ENCODE data around the gene FBXW8.

FBXW8 gene

DNA sequence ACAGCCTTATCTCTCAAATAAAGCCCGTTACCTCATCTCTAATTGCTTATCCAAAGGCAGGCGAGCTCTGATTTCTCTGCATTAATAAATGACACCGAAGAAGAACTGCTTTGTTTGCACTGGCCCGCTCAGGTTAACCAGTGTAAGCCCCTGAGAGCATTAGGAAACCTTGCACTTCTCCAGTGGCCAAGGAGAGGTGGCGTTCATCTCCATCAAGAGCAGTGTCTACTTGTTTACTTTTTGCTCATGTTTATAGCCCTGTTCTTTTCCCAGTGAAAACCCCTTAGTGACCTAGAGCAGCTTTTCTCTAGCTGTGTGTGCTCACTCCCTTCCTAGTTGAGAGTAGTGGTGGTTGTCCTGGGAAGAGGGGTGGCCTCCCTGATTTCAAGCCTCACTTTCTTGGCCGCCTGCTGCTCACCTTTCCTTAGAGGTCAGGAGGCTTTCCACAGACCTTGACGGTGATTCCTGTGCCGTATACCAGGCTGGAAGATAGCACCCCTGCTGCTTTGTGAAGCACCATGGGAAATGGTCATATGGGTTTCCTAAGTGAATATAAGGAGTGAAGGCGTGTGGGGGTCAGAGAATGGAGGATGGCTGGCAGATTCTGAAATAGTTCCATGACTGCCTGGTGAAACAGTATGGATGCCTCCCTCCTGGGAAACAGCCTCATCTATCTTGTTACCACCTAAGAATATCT lies 16.6 kb downstream of the FBXW8 start (continued):
- TF ChIP-seq ZIC2 (tag by site-specific recombination; IDR thresholded peaks at IDR 0.05) = 0 out of 2 replicates have a peak, but pooled peaks have one; percentile 28
- no peak for TF ChIP-seq ZSCAN23 (tag by site-specific recombination; IDR thresholded peaks at IDR 0.05)
- TF ChIP-seq ZNF521 (tag by site-specific recombination; IDR thresholded peaks at IDR 0.05) = no peak
- no peak for TF ChIP-seq ZNF366 (tag by site-specific recombination; conservative IDR thresholded peaks at IDR 0.05)
- no peak for TF ChIP-seq ZNF140 (tag by site-specific recombination; IDR thresholded peaks at IDR 0.05)
- no peak for TF ChIP-seq ZNF266 (tag by site-specific recombination; IDR thresholded peaks at IDR 0.05; ENCODE audit: low read depth)
- no peak for TF ChIP-seq ZEB2 (tag by site-specific recombination; IDR thresholded peaks at IDR 0.05)
- TF ChIP-seq SP2 (tag by site-specific recombination; IDR thresholded peaks at IDR 0.05) = no peak
- no peak for TF ChIP-seq HOXD13 (CRISPR knock-in tag; IDR thresholded peaks at IDR 0.05; ENCODE audit: borderline replicate concordance)
- TF ChIP-seq ZNF114 (tag by site-specific recombination; IDR thresholded peaks at IDR 0.05) = no peak
- TF ChIP-seq ZNF514 (tag by site-specific recombination; IDR thresholded peaks at IDR 0.05) = no peak
- TF ChIP-seq, protein P1, sequence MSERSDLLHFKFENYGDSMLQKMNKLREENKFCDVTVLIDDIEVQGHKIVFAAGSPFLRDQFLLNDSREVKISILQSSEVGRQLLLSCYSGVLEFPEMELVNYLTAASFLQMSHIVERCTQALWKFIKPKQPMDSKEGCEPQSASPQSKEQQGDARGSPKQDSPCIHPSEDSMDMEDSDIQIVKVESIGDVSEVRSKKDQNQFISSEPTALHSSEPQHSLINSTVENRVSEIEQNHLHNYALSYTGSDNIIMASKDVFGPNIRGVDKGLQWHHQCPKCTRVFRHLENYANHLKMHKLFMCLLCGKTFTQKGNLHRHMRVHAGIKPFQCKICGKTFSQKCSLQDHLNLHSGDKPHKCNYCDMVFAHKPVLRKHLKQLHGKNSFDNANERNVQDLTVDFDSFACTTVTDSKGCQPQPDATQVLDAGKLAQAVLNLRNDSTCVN (tag by site-specific recombination; optimal IDR thresholded peaks at IDR 0.05) = no peak
- peak; percentile 56 for TF ChIP-seq ZXDB (tag by site-specific recombination; IDR thresholded peaks at IDR 0.05)
- no peak for TF ChIP-seq ZNF624 (tag by site-specific recombination; IDR thresholded peaks at IDR 0.05)
- no peak for TF ChIP-seq ZNF202 (tag by site-specific recombination; IDR thresholded peaks at IDR 0.05; ENCODE audit: borderline replicate concordance)
- no peak for TF ChIP-seq ZNF354C (tag by site-specific recombination; IDR thresholded peaks at IDR 0.05; ENCODE audit: borderline replicate concordance, low read depth)
- TF ChIP-seq ZNF248 (tag by site-specific recombination; IDR thresholded peaks at IDR 0.05) = no peak
- 0 out of 2 replicates have a peak, but pooled peaks have one; percentile 42 for TF ChIP-seq ZNF843 (tag by site-specific recombination; IDR thresholded peaks at IDR 0.05)
- TF ChIP-seq ZNF558 (tag by site-specific recombination; IDR thresholded peaks at IDR 0.05) = no peak
- no peak for TF ChIP-seq KLF16 (tag by site-specific recombination; IDR thresholded peaks at IDR 0.05)
- TF ChIP-seq ZNF174 (tag by site-specific recombination; IDR thresholded peaks at IDR 0.05) = no peak
- TF ChIP-seq ZNF112 (tag by site-specific recombination; IDR thresholded peaks at IDR 0.05) = no peak
- no peak for TF ChIP-seq ZNF623 (tag by site-specific recombination; IDR thresholded peaks at IDR 0.05)
- TF ChIP-seq IKZF3 (tag by site-specific recombination; IDR thresholded peaks at IDR 0.05) = peak; percentile 8; the same call in 1 of the 2 replicates
- TF ChIP-seq ZNF677 (tag by site-specific recombination; IDR thresholded peaks at IDR 0.05) = peak; percentile 56; the same call in 1 of the 2 replicates
- TF ChIP-seq ZNF777 (tag by site-specific recombination; IDR thresholded peaks at IDR 0.05; ENCODE audit: borderline replicate concordance) = no peak
- TF ChIP-seq ZNF785 (tag by site-specific recombination; IDR thresholded peaks at IDR 0.05) = no peak
- TF ChIP-seq FEZF1 (tag by site-specific recombination; IDR thresholded peaks at IDR 0.05) = peak; percentile 93
- TF ChIP-seq, protein P2, sequence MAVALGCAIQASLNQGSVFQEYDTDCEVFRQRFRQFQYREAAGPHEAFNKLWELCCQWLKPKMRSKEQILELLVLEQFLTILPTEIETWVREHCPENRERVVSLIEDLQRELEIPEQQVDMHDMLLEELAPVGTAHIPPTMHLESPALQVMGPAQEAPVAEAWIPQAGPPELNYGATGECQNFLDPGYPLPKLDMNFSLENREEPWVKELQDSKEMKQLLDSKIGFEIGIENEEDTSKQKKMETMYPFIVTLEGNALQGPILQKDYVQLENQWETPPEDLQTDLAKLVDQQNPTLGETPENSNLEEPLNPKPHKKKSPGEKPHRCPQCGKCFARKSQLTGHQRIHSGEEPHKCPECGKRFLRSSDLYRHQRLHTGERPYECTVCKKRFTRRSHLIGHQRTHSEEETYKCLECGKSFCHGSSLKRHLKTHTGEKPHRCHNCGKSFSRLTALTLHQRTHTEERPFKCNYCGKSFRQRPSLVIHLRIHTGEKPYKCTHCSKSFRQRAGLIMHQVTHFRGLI (tag by site-specific recombination; IDR thresholded peaks at IDR 0.05) = no peak
